CD14-positive monocyte (primary cell): ENCODE data around the gene ZNF429. TPM values are rescaled to one million over a fixed set of nuclear protein-coding genes. Genes with fewer than 3 reads are reported as not detected.

Experiments used
- DNase-seq, 3 donors: peaks; one replicate each; pipeline ENCODE4 v3.0.0-alpha.2; 2011 to 2022
- H2AFZ ChIP-seq: 2 replicates; pipeline ENCODE4 v1.6.0; 2012; ENCODE audit warnings: mild to moderate bottlenecking, low read depth, low read length, inconsistent platforms; ENCODE audit not compliant: insufficient read depth, poor library complexity, severe bottlenecking
- H3K27ac ChIP-seq, 2 donors: 1 replicate in 1 of 2; 2 replicates in 1 of 2; pipeline ENCODE4 v1.5.1; 2012 to 2013; ENCODE audit warnings: low read length in 2 of 2, control low read depth in 1 of 2, inconsistent platforms in 1 of 2, low read depth in 1 of 2, mild to moderate bottlenecking in 1 of 2
- H3K27me3 ChIP-seq, 2 donors: one replicate each; pipeline versions ENCODE4 v1.6.0 to v1.6.1; 2011 to 2013; ENCODE audit warnings: low read length in 2 of 2; ENCODE audit not compliant: control insufficient read depth in 2 of 2, insufficient read depth in 2 of 2
- H3K36me3 ChIP-seq, 2 donors: replicated peaks in 1 of 2; 1 replicate in 1 of 2; 2 replicates in 1 of 2; pipeline versions ENCODE4 v1.5.1 to v1.6.1; 2012 to 2013; ENCODE audit warnings: low read length in 2 of 2, control low read depth in 1 of 2, inconsistent platforms in 1 of 2, mild to moderate bottlenecking in 1 of 2; ENCODE audit not compliant: insufficient read depth in 2 of 2, control insufficient read depth in 1 of 2
- H3K4me1 ChIP-seq, 2 donors: 1 replicate in 1 of 2; 2 replicates in 1 of 2; pipeline versions ENCODE4 v1.5.1 to v1.6.1; 2012 to 2013; ENCODE audit warnings: low read length in 2 of 2, control low read depth in 1 of 2, inconsistent platforms in 1 of 2, mild to moderate bottlenecking in 1 of 2, moderate library complexity in 1 of 2; ENCODE audit not compliant: insufficient read depth in 2 of 2, control insufficient read depth in 1 of 2
- H3K4me2 ChIP-seq: replicated peaks from 2 replicates; pipeline ENCODE3; 2012; ENCODE audit warnings: low read length, moderate library complexity, mild to moderate bottlenecking; ENCODE audit not compliant: poor library complexity, severe bottlenecking; ENCODE audit errors: extremely low read depth
- H3K4me3 ChIP-seq, 3 experiments: fragments of 200-600 bp in 1 of 3; sonication (generic) in 1 of 3; replicated peaks in 1 of 3; 1 replicate in 2 of 3; 2 replicates in 1 of 3; pipeline ENCODE4 v1.5.1; 2011 to 2013; ENCODE audit warnings: low read length in 3 of 3, mild to moderate bottlenecking in 3 of 3, control low read depth in 2 of 3, low read depth in 2 of 3, inconsistent platforms in 1 of 3, moderate library complexity in 1 of 3
- H3K79me2 ChIP-seq: 2 replicates; pipeline ENCODE4 v1.6.0; 2012; ENCODE audit warnings: mild to moderate bottlenecking, control low read depth, inconsistent platforms, low read length, moderate library complexity; ENCODE audit not compliant: insufficient read depth
- H3K9ac ChIP-seq: 2 replicates; pipeline ENCODE4 v1.6.0; 2017; ENCODE audit warnings: low read length, mild to moderate bottlenecking; ENCODE audit not compliant: insufficient read depth, poor library complexity, severe bottlenecking
- H3K9me3 ChIP-seq, 2 donors: replicated peaks in 1 of 2; 1 replicate in 1 of 2; 2 replicates in 1 of 2; pipeline versions ENCODE4 v1.5.1 to v1.6.1; 2012 to 2013; ENCODE audit warnings: low read length in 2 of 2, control low read depth in 1 of 2; ENCODE audit not compliant: control insufficient read depth in 1 of 2, insufficient read depth in 1 of 2
- H4K20me1 ChIP-seq: 2 replicates; pipeline ENCODE4 v1.6.0; 2012; ENCODE audit warnings: mild to moderate bottlenecking, low read length, control low read depth, moderate library complexity; ENCODE audit not compliant: insufficient read depth
- H3K27ac Mint-ChIP-seq, 7 donors: one replicate each; pipeline ENCODE4 v1.8.0; 2020; ENCODE audit warnings: mild to moderate bottlenecking in 7 of 7, mixed read lengths in 7 of 7, moderate library complexity in 6 of 7, inconsistent platforms in 2 of 7
- H3K27me3 Mint-ChIP-seq, 3 donors: one replicate each; pipeline ENCODE4 v1.8.0; 2021 to 2022; ENCODE audit warnings: low read depth in 3 of 3, mild to moderate bottlenecking in 3 of 3, mixed read lengths in 3 of 3, moderate library complexity in 3 of 3, inconsistent platforms in 1 of 3
- H3K36me3 Mint-ChIP-seq, 2 donors: one replicate each; pipeline ENCODE4 v1.8.0; 2020; ENCODE audit warnings: mixed read lengths in 2 of 2, inconsistent platforms in 1 of 2, mild to moderate bottlenecking in 1 of 2
- H3K4me1 Mint-ChIP-seq: one replicate; pipeline ENCODE4 v1.8.0; 2020; ENCODE audit warnings: mild to moderate bottlenecking, mixed read lengths
- H3K4me3 Mint-ChIP-seq, 2 donors: one replicate each; pipeline ENCODE4 v1.8.0; 2020; ENCODE audit warnings: mild to moderate bottlenecking in 2 of 2, mixed read lengths in 2 of 2, moderate library complexity in 1 of 2
- H3K9me3 Mint-ChIP-seq, 7 donors: one replicate each; pipeline ENCODE4 v1.8.0; 2020 to 2022; ENCODE audit warnings: mixed read lengths in 7 of 7, mild to moderate bottlenecking in 6 of 7, moderate library complexity in 6 of 7, inconsistent platforms in 2 of 7
- CTCF ChIP-seq: fragments of 200-600 bp; IDR thresholded peaks from one replicate; pipeline ENCODE4 v1.8.0; 2022; ENCODE audit warnings: antibody characterized with exemption, mild to moderate bottlenecking
- WGBS: methylation state at CpG from one replicate; pipeline ENCODE4 v1.1.5; 2013; ENCODE audit warnings: missing lambda C conversion rate; ENCODE audit not compliant: insufficient coverage; 5-methylcytosine and 5-hydroxymethylcytosine counted together
- intact Hi-C, 2 donors: fragments of 100-400 bp; cut with micrococcal nuclease; formaldehyde crosslinking; loops; one replicate each; pipeline versions ENCODE4 v1.15.0 to v1.15.1; 2023
- polyA plus RNA-seq, 3 donors: library from polyadenylated mRNA; depleted of rRNA in 1 of 3; unstranded in 2 of 3; stranded (reverse) in 1 of 3; fragments of 300-500 nt in 2 of 3; fragments of >200 nt in 1 of 3; fragmentation: Illumina TruSeq in 2 of 3; gene quantifications; 1 replicate in 2 of 3; 2 replicates in 1 of 3; pipeline ENCODE4 v1.2.3, GENCODE V29; 2012 to 2021

ZNF429 gene
- polyA plus RNA-seq, 3 donors = 9.5 to 11.6 (median 11.1) TPM

- Mint-ChIP-seq H3K9me3 (peaks cover 17 to 60% (median 50%) of the 10 kb centered on the region in 7 donors), H3K27me3 (no peaks in the 10 kb centered on the region), H3K4me1 (no peaks in the 10 kb centered on the region), H3K4me3 (no peak overlapping the region), H3K36me3 (peaks cover 2 to 12% of the 10 kb centered on the region in 2 donors), H3K27ac (no peak overlapping the region)
- Histone ChIP-seq H3K27me3 (no peaks in the 10 kb centered on the region), H3K4me3 (no peak overlapping the region), H3K4me1 (peaks cover 0 to 3% of the 10 kb centered on the region in 2 donors), H3K36me3 (no peaks in the 10 kb centered on the region), H3K9me3 (peaks cover 3 to 35% of the 10 kb centered on the region in 2 donors), H3K4me2 (no peak overlapping the region), H3K9ac (no peak overlapping the region), H4K20me1 (no peaks in the 10 kb centered on the region), H2AFZ (no peak overlapping the region), H3K79me2 (no peaks in the 10 kb centered on the region), H3K27ac (no peak overlapping the region)
- no peak for DNase-seq
- no peak for TF ChIP-seq CTCF
- intact Hi-C loops = loop anchor here in 1 of 2 donors (5.0 kb wide), 2 partner anchors 213 to 282 kb away; no protein-coding TSS in a partner anchor
- no CpG with 5 or more reads among the region's 5 CpGs for WGBS
Observed at GRCh38 chr19:21484631-21485030, 20.8 kb upstream of the ZNF429 start.

- Mint-ChIP-seq H3K4me1 (peaks cover 2% of the 10 kb centered on the region), H3K9me3 (peaks cover 17 to 68% (median 49%) of the 10 kb centered on the region in 7 donors), H3K36me3 (peaks cover 2 to 12% of the 10 kb centered on the region in 2 donors), H3K27me3 (no peaks in the 10 kb centered on the region), H3K27ac (peak overlapping the region in 3 of 7 donors; percentile 26 to 42 (median 31)), H3K4me3 (no peak overlapping the region)
- H2AFZ ChIP-seq = no peak overlapping the region
- H3K36me3 ChIP-seq = no peaks in the 10 kb centered on the region
- H3K79me2 ChIP-seq = no peaks in the 10 kb centered on the region
- no peak overlapping the region for H3K4me3 ChIP-seq
- no peak overlapping the region for H3K27ac ChIP-seq
- H4K20me1 ChIP-seq = no peaks in the 10 kb centered on the region
- no peak overlapping the region for H3K9ac ChIP-seq
- H3K9me3 ChIP-seq = peaks cover 3 to 35% of the 10 kb centered on the region in 2 donors
- H3K27me3 ChIP-seq = no peaks in the 10 kb centered on the region
- no peak for TF ChIP-seq CTCF
- H3K4me1 ChIP-seq = peaks cover 0 to 3% of the 10 kb centered on the region in 2 donors
- H3K4me2 ChIP-seq = no peak overlapping the region
- intact Hi-C loops = no loop called here
- no peak for DNase-seq
Observed at GRCh38 chr19:21485926-21486325, 19.5 kb upstream of the ZNF429 start.
